Ovary (tissue), 3 donors: ENCODE results near the gene MCCC1.
"Not testable (repeated sequence)": the region's sequence is repeated elsewhere in the genome, so short reads cannot be mapped to it uniquely, and the experiment has no call there.

Source experiments
- EP300 ChIP-seq: sonication (generic); formaldehyde crosslinking; IDR thresholded peaks from one replicate; pipeline ENCODE4 v1.6.1; 2017; ENCODE audit warnings: antibody characterized with exemption
- POLR2A ChIP-seq: fragments of 450-650 bp; IDR thresholded peaks from one replicate; pipeline ENCODE4 v1.6.1; 2017; ENCODE audit warnings: antibody characterized with exemption, mild to moderate bottlenecking, moderate library complexity
- TF ChIP-seq, protein P1 (sequence below), 3 donors: fragments of 450-650 bp in 2 of 3; fragments of 200-600 bp in 1 of 3; IDR thresholded peaks; one replicate each; pipeline versions ENCODE4 v1.5.1 to v1.8.0; 2016 to 2022; ENCODE audit warnings: antibody characterized with exemption in 3 of 3, mild to moderate bottlenecking in 1 of 3
- donor health status: DM: no; HTN: no; CAD: no.

DNA sequence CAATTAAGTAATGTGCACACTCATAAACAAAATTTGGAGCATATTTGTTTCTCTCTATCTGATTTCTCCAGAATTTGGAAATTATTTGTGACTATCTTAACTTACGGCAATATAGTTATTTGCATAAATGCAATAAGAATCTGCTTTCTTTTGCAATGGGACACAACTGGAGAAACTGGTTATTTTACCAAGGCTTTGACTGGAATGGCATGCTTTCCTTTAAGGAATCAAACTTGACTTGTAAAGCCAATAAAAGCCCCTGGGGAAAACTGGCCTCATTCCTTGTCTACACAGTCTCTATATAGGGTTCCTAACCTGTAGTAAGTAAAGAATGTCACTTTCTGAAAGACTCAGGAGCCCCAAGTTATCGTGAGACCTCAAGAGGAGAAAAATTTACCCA is 32.4 kb downstream of the MCCC1 start:
- TF ChIP-seq, protein P1, sequence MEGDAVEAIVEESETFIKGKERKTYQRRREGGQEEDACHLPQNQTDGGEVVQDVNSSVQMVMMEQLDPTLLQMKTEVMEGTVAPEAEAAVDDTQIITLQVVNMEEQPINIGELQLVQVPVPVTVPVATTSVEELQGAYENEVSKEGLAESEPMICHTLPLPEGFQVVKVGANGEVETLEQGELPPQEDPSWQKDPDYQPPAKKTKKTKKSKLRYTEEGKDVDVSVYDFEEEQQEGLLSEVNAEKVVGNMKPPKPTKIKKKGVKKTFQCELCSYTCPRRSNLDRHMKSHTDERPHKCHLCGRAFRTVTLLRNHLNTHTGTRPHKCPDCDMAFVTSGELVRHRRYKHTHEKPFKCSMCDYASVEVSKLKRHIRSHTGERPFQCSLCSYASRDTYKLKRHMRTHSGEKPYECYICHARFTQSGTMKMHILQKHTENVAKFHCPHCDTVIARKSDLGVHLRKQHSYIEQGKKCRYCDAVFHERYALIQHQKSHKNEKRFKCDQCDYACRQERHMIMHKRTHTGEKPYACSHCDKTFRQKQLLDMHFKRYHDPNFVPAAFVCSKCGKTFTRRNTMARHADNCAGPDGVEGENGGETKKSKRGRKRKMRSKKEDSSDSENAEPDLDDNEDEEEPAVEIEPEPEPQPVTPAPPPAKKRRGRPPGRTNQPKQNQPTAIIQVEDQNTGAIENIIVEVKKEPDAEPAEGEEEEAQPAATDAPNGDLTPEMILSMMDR (IDR thresholded peaks at IDR 0.05) = not testable (repeated sequence)
- TF ChIP-seq POLR2A, EP300: not testable (repeated sequence)
